Measurements from ENCODE around the gene SETD7. TPM values are rescaled to one million over a fixed set of nuclear protein-coding genes. Genes with fewer than 3 reads are reported as not detected.

SETD7 gene
- total and polyA plus RNA-seq, 2 experiments from 2014 or later = 1.1 to 4.2 TPM

DNA sequence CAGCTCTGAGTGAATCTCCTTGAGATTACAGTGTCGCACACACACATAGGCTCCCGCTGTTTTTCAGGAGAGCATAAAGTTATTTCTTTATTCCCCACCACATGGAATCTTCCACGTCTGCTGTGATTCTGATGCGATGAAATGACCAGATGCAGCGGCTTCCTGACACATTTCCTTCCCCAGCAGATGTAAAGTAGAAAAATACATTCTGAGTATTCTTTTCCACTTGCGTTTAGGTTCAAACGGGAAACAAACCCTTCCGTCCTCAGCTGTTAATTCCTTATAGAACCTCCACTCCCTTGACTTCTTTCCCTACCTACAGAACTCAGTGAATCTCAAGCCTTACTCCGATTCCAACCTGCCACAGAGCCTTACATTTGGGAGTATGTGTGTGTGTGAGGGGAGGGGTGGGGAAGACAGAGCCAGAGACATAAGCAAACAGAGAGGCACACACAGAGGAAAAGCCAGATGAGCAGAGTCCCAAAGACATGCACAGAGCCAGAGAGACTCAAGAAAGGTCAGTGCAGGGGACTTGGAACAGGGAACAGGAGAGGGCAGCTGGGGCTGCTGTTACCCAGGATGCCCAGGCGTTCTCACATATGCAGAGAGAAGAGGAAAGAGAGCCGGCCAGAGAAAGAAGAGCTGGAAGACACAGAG is 47.3 kb downstream of the SETD7 start (continued):
- no peak for TF ChIP-seq ZNF462 (CRISPR knock-in tag; IDR thresholded peaks at IDR 0.05)
- no peak for TF ChIP-seq POLR2AphosphoS5 (IDR thresholded peaks at IDR 0.05; ENCODE audit: low read depth)
- no peak for TF ChIP-seq ETS1 (IDR thresholded peaks at IDR 0.05)
- TF ChIP-seq CREB1 (CRISPR knock-in tag; IDR thresholded peaks at IDR 0.05; ENCODE audit: low read depth) = no peak
- TF ChIP-seq NANOG (IDR thresholded peaks at IDR 0.05; ENCODE audit: borderline replicate concordance) = no peak
- no peak for TF ChIP-seq ZNF114 (CRISPR knock-in tag; IDR thresholded peaks at IDR 0.05)
- no peak for TF ChIP-seq EZH2 (IDR thresholded peaks at IDR 0.05; ENCODE audit: low read depth, unreplicated experiment)
- no peak for TF ChIP-seq JUNB (IDR thresholded peaks at IDR 0.05; ENCODE audit: unreplicated experiment)
- TF ChIP-seq EZH2phosphoT487 (IDR thresholded peaks at IDR 0.05; ENCODE audit: unreplicated experiment) = no peak
- TF ChIP-seq, protein P1, sequence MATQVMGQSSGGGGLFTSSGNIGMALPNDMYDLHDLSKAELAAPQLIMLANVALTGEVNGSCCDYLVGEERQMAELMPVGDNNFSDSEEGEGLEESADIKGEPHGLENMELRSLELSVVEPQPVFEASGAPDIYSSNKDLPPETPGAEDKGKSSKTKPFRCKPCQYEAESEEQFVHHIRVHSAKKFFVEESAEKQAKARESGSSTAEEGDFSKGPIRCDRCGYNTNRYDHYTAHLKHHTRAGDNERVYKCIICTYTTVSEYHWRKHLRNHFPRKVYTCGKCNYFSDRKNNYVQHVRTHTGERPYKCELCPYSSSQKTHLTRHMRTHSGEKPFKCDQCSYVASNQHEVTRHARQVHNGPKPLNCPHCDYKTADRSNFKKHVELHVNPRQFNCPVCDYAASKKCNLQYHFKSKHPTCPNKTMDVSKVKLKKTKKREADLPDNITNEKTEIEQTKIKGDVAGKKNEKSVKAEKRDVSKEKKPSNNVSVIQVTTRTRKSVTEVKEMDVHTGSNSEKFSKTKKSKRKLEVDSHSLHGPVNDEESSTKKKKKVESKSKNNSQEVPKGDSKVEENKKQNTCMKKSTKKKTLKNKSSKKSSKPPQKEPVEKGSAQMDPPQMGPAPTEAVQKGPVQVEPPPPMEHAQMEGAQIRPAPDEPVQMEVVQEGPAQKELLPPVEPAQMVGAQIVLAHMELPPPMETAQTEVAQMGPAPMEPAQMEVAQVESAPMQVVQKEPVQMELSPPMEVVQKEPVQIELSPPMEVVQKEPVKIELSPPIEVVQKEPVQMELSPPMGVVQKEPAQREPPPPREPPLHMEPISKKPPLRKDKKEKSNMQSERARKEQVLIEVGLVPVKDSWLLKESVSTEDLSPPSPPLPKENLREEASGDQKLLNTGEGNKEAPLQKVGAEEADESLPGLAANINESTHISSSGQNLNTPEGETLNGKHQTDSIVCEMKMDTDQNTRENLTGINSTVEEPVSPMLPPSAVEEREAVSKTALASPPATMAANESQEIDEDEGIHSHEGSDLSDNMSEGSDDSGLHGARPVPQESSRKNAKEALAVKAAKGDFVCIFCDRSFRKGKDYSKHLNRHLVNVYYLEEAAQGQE (IDR thresholded peaks at IDR 0.05; ENCODE audit: unreplicated experiment) = no peak
